HFF-Myc (cell line): ENCODE measurements around the gene IL1RAPL1.

Experiments used
- DNase-seq: peaks from one replicate; pipeline ENCODE4 v3.0.0-alpha.2; 2011; ENCODE audit warnings: low read depth; ENCODE audit errors: extremely low read depth
- H3K4me3 ChIP-seq: replicated peaks from 2 replicates; pipeline ENCODE4 v1.5.1; 2011; ENCODE audit warnings: low read depth, mild to moderate bottlenecking, control low read depth, low read length
- TF ChIP-seq, protein P1 (sequence below): IDR thresholded peaks from 2 replicates; pipeline ENCODE4 v1.5.1; 2012; ENCODE audit warnings: mild to moderate bottlenecking, low read depth, low read length, control low read depth; ENCODE audit errors: missing control alignments

Gene IL1RAPL1

DNA sequence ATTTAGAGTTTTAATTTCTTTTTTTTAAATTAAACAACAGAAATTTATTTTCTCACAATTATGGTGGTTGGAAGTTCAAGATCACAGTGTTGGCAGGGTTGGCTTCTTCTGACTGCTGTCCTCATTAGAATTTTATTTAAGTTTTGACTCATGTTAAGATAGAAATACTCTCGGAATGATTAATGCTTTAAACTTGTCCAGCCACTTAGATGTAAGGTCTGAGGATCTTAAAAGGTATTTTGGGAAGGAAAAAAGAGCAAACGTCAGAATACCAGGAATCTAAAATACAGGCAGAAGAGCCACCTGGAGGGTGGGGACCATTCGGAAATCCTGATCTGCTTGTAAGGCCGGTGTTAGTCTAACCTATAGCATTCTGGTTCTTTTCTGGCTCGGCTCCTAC, 1205.1 kb downstream of the IL1RAPL1 start:
- TF ChIP-seq, protein P1, sequence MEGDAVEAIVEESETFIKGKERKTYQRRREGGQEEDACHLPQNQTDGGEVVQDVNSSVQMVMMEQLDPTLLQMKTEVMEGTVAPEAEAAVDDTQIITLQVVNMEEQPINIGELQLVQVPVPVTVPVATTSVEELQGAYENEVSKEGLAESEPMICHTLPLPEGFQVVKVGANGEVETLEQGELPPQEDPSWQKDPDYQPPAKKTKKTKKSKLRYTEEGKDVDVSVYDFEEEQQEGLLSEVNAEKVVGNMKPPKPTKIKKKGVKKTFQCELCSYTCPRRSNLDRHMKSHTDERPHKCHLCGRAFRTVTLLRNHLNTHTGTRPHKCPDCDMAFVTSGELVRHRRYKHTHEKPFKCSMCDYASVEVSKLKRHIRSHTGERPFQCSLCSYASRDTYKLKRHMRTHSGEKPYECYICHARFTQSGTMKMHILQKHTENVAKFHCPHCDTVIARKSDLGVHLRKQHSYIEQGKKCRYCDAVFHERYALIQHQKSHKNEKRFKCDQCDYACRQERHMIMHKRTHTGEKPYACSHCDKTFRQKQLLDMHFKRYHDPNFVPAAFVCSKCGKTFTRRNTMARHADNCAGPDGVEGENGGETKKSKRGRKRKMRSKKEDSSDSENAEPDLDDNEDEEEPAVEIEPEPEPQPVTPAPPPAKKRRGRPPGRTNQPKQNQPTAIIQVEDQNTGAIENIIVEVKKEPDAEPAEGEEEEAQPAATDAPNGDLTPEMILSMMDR: no peak
- H3K4me3 ChIP-seq: no peak overlapping the region
- no peak for DNase-seq

DNA sequence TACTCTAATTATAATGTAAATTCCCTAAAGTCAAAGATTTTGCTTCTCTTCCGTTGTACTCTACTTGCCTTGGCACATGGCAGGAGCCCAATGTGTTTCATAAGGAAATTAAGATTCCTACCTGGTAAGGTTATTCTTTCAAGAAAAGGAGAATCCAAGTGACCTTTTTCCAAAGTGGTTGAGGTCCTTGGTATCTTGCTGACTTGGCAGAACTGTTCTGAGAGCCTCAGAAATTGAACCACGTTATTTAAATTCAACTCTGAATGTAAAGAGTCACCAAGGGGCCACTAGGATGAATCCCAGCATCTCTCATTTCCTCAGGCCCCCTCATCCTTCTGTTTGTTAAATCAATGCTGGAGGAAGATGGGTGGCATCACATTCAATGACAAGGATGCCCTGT, 1209.9 kb downstream of the IL1RAPL1 start:
- DNase-seq: no peak
- TF ChIP-seq, protein P1: no peak
- no peak overlapping the region for H3K4me3 ChIP-seq

DNA sequence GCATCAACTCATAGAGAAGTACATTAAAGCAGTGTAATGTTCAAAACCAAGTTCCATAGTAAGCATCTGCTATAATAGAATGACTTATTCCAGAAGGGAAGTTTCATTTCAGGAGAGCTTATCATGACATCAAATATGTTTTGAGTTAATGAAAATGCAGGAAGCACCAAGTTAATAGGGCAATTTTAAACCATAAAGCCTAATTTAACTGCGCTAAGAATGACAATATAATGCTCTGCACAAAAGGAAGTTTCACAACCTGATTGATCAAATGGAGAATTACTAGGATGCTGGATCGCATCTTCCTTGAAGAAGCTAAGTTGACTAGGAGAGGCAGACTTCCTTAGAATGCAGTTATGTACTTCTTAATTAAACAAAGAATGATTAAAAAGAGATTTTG, 1211.2 kb downstream of the IL1RAPL1 start:
- TF ChIP-seq, protein P1: no peak
- no peak overlapping the region for H3K4me3 ChIP-seq
- no peak for DNase-seq

DNA sequence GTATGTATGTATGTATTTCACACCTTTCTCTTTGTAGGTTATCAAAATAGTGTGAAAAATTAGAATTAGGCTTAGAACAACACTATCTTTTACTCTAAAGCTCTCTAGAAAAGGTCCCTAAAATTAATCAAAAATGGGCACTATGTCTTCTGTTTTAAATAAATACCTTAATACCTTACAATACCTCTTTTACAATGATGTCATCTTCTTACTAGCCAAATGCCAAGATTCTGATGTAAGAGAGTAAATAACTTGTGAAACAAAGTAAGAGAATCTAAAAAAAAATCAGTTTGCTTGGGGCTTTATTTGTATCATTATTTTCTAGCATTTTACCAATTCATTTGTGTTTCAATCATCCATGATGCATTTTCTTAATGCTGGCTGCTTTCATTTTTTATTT, 1225.9 kb downstream of the IL1RAPL1 start:
- TF ChIP-seq, protein P1: no peak
- DNase-seq: no peak
- no peak overlapping the region for H3K4me3 ChIP-seq

DNA sequence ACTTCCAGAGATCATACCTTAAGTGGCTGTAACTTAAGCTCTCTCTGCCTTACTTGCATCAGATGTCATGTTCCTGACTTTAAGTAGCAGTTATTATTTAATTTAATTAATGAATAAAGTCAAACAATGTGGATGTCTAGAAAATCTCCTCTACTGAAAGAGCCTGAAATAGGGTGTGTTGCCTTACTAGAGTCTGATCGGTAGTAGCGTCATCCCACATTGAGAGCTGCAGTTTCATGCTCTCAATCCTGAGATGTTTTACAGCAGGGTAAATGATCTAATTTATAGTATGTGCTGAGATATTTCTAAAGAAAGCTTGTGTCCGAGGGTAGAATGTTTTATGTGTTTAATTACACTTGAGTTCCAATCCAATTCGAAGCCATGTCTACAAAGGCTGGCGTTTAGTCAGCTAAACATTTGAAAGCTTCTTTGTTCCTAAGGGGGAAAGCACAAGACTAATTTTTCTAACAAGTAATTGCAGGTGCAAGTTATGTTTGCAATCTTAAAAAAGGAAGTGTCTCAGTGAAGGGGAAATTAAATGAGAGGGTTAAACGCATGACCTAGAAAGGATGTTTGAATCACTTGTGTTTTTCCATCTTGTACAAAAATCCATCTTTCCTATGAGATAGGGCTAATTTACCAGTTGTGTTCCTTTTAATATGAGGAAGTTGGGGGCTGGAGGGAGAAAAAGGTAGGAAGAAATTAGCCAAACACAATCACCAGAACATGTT, 1237.1 kb downstream of the IL1RAPL1 start:
- DNase-seq: no peak
- H3K4me3 ChIP-seq: no peak overlapping the region
- TF ChIP-seq, protein P1: no peak

DNA sequence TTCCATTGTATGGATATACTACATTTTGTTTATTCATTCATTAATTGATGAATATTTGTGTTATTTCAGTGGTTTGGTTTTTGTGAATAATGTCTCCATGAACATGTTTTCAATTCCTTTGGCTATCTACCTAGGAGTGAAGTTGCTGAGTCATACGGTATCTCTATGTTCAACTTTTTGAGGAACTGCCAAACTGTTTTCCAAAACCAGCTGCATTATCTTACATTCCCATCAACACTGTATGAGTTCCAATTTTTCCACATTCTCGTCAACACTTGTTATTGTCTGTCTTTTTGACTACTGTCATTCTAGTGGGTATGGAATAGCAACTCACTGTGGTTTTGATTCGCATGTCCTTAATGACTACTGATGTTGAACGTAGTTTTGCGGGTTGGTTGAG, 1239.5 kb downstream of the IL1RAPL1 start:
- DNase-seq: no peak
- TF ChIP-seq, protein P1: no peak

DNA sequence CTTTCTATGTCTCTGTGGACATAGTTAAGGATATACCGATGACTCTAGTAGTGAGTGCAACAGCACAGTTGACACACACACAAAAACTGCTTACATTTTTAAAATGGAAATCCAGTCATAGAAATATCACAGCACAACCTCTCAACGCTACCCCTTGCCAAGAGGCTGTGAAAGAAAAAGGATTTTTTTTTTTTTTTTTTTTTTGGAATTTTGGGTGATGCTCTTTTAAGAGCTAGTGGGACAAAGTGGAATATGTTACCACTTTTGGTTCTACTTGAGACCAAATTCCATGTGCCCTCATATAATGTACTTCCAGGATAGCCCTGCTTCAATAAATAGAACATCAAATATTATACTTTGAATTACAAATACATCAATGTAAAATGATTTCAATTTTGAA, 1247.1 kb downstream of the IL1RAPL1 start:
- DNase-seq: no peak
- H3K4me3 ChIP-seq: no peak overlapping the region
- TF ChIP-seq, protein P1: no peak

More for the DNA sequence above, 1239.5 kb downstream of the IL1RAPL1 start:
- no peak overlapping the region for H3K4me3 ChIP-seq
